Lower lobe of right lung (tissue), 2 donors: ENCODE results near the gene OR51L1. TPM values are rescaled to one million over a fixed set of nuclear protein-coding genes. Genes with fewer than 3 reads are reported as not detected.

Experiments
- ATAC-seq, 2 donors: fragments of 200-7000 bp; cut with Tn5 transposase; one replicate each; pipeline ENCODE4 v1.9.1; 2020 to 2022; ENCODE audit warnings: mild to moderate bottlenecking in 2 of 2, moderate library complexity in 2 of 2
- DNase-seq: peaks from one replicate; pipeline ENCODE4 v3.0.0-alpha.2; 2020
- H3K27ac ChIP-seq: fragments of 200-600 bp; one replicate; pipeline ENCODE4 v1.8.0; 2022
- H3K27me3 ChIP-seq: fragments of 200-600 bp; one replicate; pipeline ENCODE4 v1.8.0; 2022; ENCODE audit warnings: low read depth
- H3K36me3 ChIP-seq: fragments of 200-600 bp; one replicate; pipeline ENCODE4 v1.8.0; 2022; ENCODE audit warnings: mild to moderate bottlenecking
- H3K4me1 ChIP-seq: fragments of 200-600 bp; one replicate; pipeline ENCODE4 v1.8.0; 2022
- H3K4me3 ChIP-seq: fragments of 200-600 bp; one replicate; pipeline ENCODE4 v1.8.0; 2022; ENCODE audit warnings: mild to moderate bottlenecking
- H3K9me3 ChIP-seq: fragments of 200-600 bp; one replicate; pipeline ENCODE4 v1.8.0; 2022
- intact Hi-C: fragments of 100-400 bp; cut with DNase I; formaldehyde crosslinking; loops from one replicate; pipeline ENCODE4 v1.11.0; 2022
- total RNA-seq: library from RNA; stranded (reverse); fragmentation: NEBNext Ultra II Directional; extraction: Animal tissue kit (Norgen Biotek cat#: 25700); gene quantifications from one replicate; pipeline ENCODE4 v1.2.1, GENCODE V29; 2021
- TF ChIP-seq, protein P1 (sequence below): fragments of 200-600 bp; IDR thresholded peaks from one replicate; pipeline ENCODE4 v1.8.0; 2022; ENCODE audit warnings: antibody characterized with exemption, mild to moderate bottlenecking
- donor health status: DM: no; HTN: yes; CAD: no; lungs with severe emphysema.

The OR51L1 gene
- total RNA-seq, 1 donor from 2014 or later, result not detected

DNA sequence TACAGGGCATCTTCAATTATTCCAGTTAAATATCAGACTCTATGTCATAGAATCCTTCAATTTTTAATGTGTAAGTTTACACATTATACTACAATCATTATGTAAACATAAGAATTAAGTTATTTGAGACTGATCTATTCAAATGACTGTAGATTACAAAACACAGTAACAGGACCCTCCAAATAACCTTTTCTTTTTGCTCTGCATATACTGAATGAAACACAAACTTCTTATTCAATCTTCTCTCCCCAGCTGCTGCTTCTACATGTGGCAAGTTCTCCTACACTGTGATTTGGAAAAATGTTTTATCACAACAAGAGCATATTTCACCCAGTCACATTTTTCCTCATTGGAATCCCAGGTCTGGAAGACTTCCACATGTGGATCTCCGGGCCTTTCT is 51.6 kb downstream of the OR51L1 start, which contains the start of gene OR52J3:
OR52J3 (plus strand) TSS at position 301 of the 400 bp plus-strand sequence; CDS start at position 301, 0 bp downstream.
- ATAC-seq (no peak), DNase-seq (no peak)
- no peak within 1 kb of the TSS for H3K27ac ChIP-seq
- H3K4me3 ChIP-seq, result no peak within 1 kb of the TSS
- intact Hi-C loops, result no loop called here
- no peaks in the 10 kb centered on the region for H3K9me3 ChIP-seq
- H3K27me3 ChIP-seq, result no peaks in the 10 kb centered on the region
- TF ChIP-seq, protein P1, sequence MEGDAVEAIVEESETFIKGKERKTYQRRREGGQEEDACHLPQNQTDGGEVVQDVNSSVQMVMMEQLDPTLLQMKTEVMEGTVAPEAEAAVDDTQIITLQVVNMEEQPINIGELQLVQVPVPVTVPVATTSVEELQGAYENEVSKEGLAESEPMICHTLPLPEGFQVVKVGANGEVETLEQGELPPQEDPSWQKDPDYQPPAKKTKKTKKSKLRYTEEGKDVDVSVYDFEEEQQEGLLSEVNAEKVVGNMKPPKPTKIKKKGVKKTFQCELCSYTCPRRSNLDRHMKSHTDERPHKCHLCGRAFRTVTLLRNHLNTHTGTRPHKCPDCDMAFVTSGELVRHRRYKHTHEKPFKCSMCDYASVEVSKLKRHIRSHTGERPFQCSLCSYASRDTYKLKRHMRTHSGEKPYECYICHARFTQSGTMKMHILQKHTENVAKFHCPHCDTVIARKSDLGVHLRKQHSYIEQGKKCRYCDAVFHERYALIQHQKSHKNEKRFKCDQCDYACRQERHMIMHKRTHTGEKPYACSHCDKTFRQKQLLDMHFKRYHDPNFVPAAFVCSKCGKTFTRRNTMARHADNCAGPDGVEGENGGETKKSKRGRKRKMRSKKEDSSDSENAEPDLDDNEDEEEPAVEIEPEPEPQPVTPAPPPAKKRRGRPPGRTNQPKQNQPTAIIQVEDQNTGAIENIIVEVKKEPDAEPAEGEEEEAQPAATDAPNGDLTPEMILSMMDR, result no peak
- H3K36me3 ChIP-seq, result no peaks in the 10 kb centered on the region
- H3K4me1 ChIP-seq, result no peaks in the 10 kb centered on the region

DNA sequence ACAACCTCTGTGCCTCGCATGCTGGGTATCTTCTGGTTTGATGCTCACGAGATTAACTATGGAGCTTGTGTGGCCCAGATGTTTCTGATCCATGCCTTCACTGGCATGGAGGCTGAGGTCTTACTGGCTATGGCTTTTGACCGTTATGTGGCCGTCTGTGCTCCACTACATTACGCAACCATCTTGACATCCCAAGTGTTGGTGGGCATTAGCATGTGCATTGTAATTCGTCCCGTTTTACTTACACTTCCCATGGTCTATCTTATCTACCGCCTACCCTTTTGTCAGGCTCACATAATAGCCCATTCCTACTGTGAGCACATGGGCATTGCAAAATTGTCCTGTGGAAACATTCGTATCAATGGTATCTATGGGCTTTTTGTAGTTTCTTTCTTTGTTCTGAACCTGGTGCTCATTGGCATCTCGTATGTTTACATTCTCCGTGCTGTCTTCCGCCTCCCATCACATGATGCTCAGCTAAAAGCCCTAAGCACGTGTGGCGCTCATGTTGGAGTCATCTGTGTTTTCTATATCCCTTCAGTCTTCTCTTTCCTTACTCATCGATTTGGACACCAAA is 52.2 kb downstream of the OR51L1 start:
- Histone ChIP-seq H3K27me3 (no peaks in the 10 kb centered on the region), H3K4me1 (no peaks in the 10 kb centered on the region), H3K27ac (no peak overlapping the region), H3K9me3 (no peaks in the 10 kb centered on the region), H3K4me3 (no peak overlapping the region), H3K36me3 (no peaks in the 10 kb centered on the region)
- DNase-seq (no peak), ATAC-seq (peak in 1 of 2 donors; percentile 21)
- intact Hi-C loops, result no loop called here
- TF ChIP-seq, protein P1, result no peak

Other genes starting within 250 kb of the OR51L1 start
- gene OR51F1, start 224.9 kb upstream of the OR51L1 start, total RNA-seq, result not detected
- not detected for gene OR52R1, start 190.5 kb upstream of the OR51L1 start, total RNA-seq
- gene OR51F2, start 173.5 kb upstream of the OR51L1 start, total RNA-seq, result not detected
- gene OR51S1, start 145.6 kb upstream of the OR51L1 start, total RNA-seq, result not detected
- not detected for gene OR51T1, start 113.0 kb upstream of the OR51L1 start, total RNA-seq
- not detected for gene OR51A7, start 91.1 kb upstream of the OR51L1 start, total RNA-seq
- gene OR51G2, start 75.5 kb upstream of the OR51L1 start, total RNA-seq, result not detected
- not detected for gene OR51G1, start 70.5 kb upstream of the OR51L1 start, total RNA-seq
- not detected for gene OR51A4, start 47.2 kb upstream of the OR51L1 start, total RNA-seq
- gene OR51A2, start 39.1 kb upstream of the OR51L1 start, total RNA-seq, result not detected
- not detected for gene OR52J3, start 51.7 kb downstream of the OR51L1 start, total RNA-seq
- not detected for gene OR52E2, start 64.8 kb downstream of the OR51L1 start, total RNA-seq
- not detected for gene OR52E1, start 74.7 kb downstream of the OR51L1 start, total RNA-seq
- gene OR52A5, start 143.5 kb downstream of the OR51L1 start, total RNA-seq, result not detected
- gene OR52A1, start 159.9 kb downstream of the OR51L1 start, total RNA-seq, result not detected
- gene OR51V1, start 205.8 kb downstream of the OR51L1 start, total RNA-seq, result not detected
- 323 TPM for gene HBB, start 232.2 kb downstream of the OR51L1 start, total RNA-seq
- not detected for gene HBD, start 239.6 kb downstream of the OR51L1 start, total RNA-seq